Ovary (tissue), 9 donors: ENCODE data around the gene SYK. TPM values are rescaled to one million over a fixed set of nuclear protein-coding genes. Genes with fewer than 3 reads are reported as not detected.

ENCODE experiments used
- DNase-seq, 5 donors: peaks; one replicate each; pipeline ENCODE4 v3.0.0-alpha.2; 2019 to 2020
- H3K27ac ChIP-seq, 2 donors: fragments of 200-600 bp; one replicate each; pipeline versions ENCODE4 v1.5.1 to v1.8.0; 2019 to 2022
- H3K27me3 ChIP-seq: fragments of 200-600 bp; one replicate; pipeline ENCODE4 v1.8.0; 2022
- H3K36me3 ChIP-seq: fragments of 200-600 bp; sonication (generic); one replicate; pipeline ENCODE4 v1.5.1; 2019
- H3K4me1 ChIP-seq: one replicate; pipeline ENCODE4 v1.8.1; 2013; ENCODE audit warnings: mild to moderate bottlenecking, moderate library complexity; ENCODE audit not compliant: insufficient read depth
- H3K4me3 ChIP-seq: fragments of 200-600 bp; sonication (generic); one replicate; pipeline ENCODE4 v1.5.1; 2017
- H3K9me3 ChIP-seq, 2 donors: fragments of 200-600 bp in 1 of 2; sonication (generic) in 1 of 2; one replicate each; pipeline versions ENCODE4 v1.5.1 to v1.8.1; 2013 to 2019; ENCODE audit warnings: mild to moderate bottlenecking in 1 of 2, moderate library complexity in 1 of 2
- CTCF ChIP-seq, 3 donors: fragments of 450-650 bp in 2 of 3; fragments of 200-600 bp in 1 of 3; IDR thresholded peaks; one replicate each; pipeline versions ENCODE4 v1.5.1 to v1.8.0; 2016 to 2022; ENCODE audit warnings: antibody characterized with exemption in 3 of 3, mild to moderate bottlenecking in 1 of 3
- EP300 ChIP-seq: sonication (generic); formaldehyde crosslinking; IDR thresholded peaks from one replicate; pipeline ENCODE4 v1.6.1; 2017; ENCODE audit warnings: antibody characterized with exemption
- POLR2A ChIP-seq: fragments of 450-650 bp; IDR thresholded peaks from one replicate; pipeline ENCODE4 v1.6.1; 2017; ENCODE audit warnings: antibody characterized with exemption, mild to moderate bottlenecking, moderate library complexity
- WGBS, 3 donors: extraction: QIAGEN DNeasy Blood & Tissue Kit in 1 of 3; methylation state at CpG; one replicate each; pipeline versions ENCODE4 v1.1.5 to v1.1.7; 2013 to 2017; 5-methylcytosine and 5-hydroxymethylcytosine counted together
- intact Hi-C, 4 donors: fragments of 100-400 bp; cut with DNase I; formaldehyde crosslinking; loops; one replicate each; pipeline versions ENCODE4 v1.11.0 to v1.15.1; 2022 to 2023
- polyA plus RNA-seq, 2 donors: library from polyadenylated mRNA; stranded (reverse); fragments of 200-250 nt in 1 of 2; fragments of 350-450 nt in 1 of 2; fragmentation: Illumina TruSeq in 1 of 2; extraction: RNeasy Lipid Tissue Mini Kit (QIAGEN cat#74804) in 1 of 2; gene quantifications; one replicate each; pipeline ENCODE4 v1.2.3, GENCODE V29; 2013 to 2014
- total RNA-seq, 7 donors: library from RNA; depleted of rRNA in 2 of 7; stranded (reverse); fragments of >200 nt in 2 of 7; fragmentation: NEBNext Ultra II Directional in 3 of 7; extraction: Animal tissue kit (Norgen Biotek cat#: 25700) in 3 of 7; gene quantifications; one replicate each; pipeline versions ENCODE4 v1.1.0 to v1.2.4, GENCODE V29; 2016 to 2023
- donor health status: DM: no; HTN: no; CAD: no; lungs with moderate emphysema.
- donor health status: DM: no; HTN: no; CAD: no.
- donor health status: Bipolar disorder and iron deficiency.
- donor health status: DM: yes; HTN: yes; CAD: no.
- donor health status: DM: no; HTN: no; CAD: no.
- donor health status: DM: yes; HTN: yes; CAD: no.

The SYK gene
- total and polyA plus RNA-seq, 9 donors = 1.4 to 12.0 (median 8.6) TPM

- Histone ChIP-seq H3K36me3 (no peaks in the 10 kb centered on the region), H3K9me3 (no peaks in the 10 kb centered on the region), H3K27me3 (no peaks in the 10 kb centered on the region), H3K4me3 (no peak overlapping the region), H3K27ac (no peak overlapping the region), H3K4me1 (no peaks in the 10 kb centered on the region)
- intact Hi-C loops = loop anchor here (5.0 to 10.0 kb wide), 6 partner anchors 509 to 1039 kb away; partner anchors contain the start of genes NFIL3 (in 1 of the 4) and ROR2 (in 1 of the 4)
- no peak for DNase-seq
- 72 to 79% (median 76%) methylated on average over 6 of the region's 6 CpGs for WGBS, 3 donors
- TF ChIP-seq POLR2A = no peak
Observed at GRCh38 chr9:90915693-90916092, 114.1 kb downstream of the SYK start.

GRCh38 chr9:90916147-90916734 lies 114.6 kb downstream of the SYK start:
- Histone ChIP-seq H3K4me3 (no peak overlapping the region), H3K27ac (no peak overlapping the region), H3K27me3 (no peaks in the 10 kb centered on the region), H3K9me3 (no peaks in the 10 kb centered on the region), H3K36me3 (no peaks in the 10 kb centered on the region), H3K4me1 (peaks cover 3% of the 10 kb centered on the region)
- WGBS, 3 donors = 82 to 84% (median 83%) methylated on average over 11 of the region's 11 CpGs
- DNase-seq = no peak
- intact Hi-C loops = loop anchor here (5.0 to 10.0 kb wide), 6 partner anchors 509 to 1039 kb away; partner anchors contain the start of genes NFIL3 (in 1 of the 4) and ROR2 (in 1 of the 4)
- no peak for TF ChIP-seq CTCF (IDR thresholded peaks at IDR 0.05)
- no peak for TF ChIP-seq POLR2A
- no peak for TF ChIP-seq EP300

- no peaks in the 10 kb centered on the region for H3K27me3 ChIP-seq
- H3K36me3 ChIP-seq = no peaks in the 10 kb centered on the region
- H3K27ac ChIP-seq = no peak overlapping the region
- no peak for TF ChIP-seq CTCF (IDR thresholded peaks at IDR 0.05)
- TF ChIP-seq POLR2A = no peak
- TF ChIP-seq EP300 = no peak
- H3K9me3 ChIP-seq = no peaks in the 10 kb centered on the region
- peaks cover 3% of the 10 kb centered on the region for H3K4me1 ChIP-seq
- H3K4me3 ChIP-seq = no peak overlapping the region
- peak in 1 of 5 donors; percentile 47 for DNase-seq
- intact Hi-C loops = loop anchor here (5.0 to 10.0 kb wide), 6 partner anchors 505 to 1035 kb away; partner anchors contain the start of genes NFIL3 (in 1 of the 4) and ROR2 (in 1 of the 4)
- WGBS, 3 donors = 52 to 73% (median 58%) methylated on average over 10 of the region's 10 CpGs
Observed at GRCh38 chr9:90919883-90920282, 118.3 kb downstream of the SYK start.

GRCh38 chr9:90921104-90921503 lies 119.5 kb downstream of the SYK start:
- WGBS, 3 donors = 50 to 59% (median 50%) methylated on average over 8 of the region's 8 CpGs
- Histone ChIP-seq H3K27ac (no peak overlapping the region), H3K4me1 (peaks cover 3% of the 10 kb centered on the region), H3K36me3 (no peaks in the 10 kb centered on the region), H3K4me3 (no peak overlapping the region), H3K27me3 (no peaks in the 10 kb centered on the region), H3K9me3 (no peaks in the 10 kb centered on the region)
- TF ChIP-seq CTCF (IDR thresholded peaks at IDR 0.05) (no peak), EP300 (no peak), POLR2A (no peak)
- DNase-seq = peak in 1 of 5 donors; percentile 54
- intact Hi-C loops = no loop called here

GRCh38 chr9:90921969-90922368 lies 120.3 kb downstream of the SYK start:
- H3K4me3 ChIP-seq = no peak overlapping the region
- intact Hi-C loops = no loop called here
- H3K9me3 ChIP-seq = no peaks in the 10 kb centered on the region
- DNase-seq = no peak
- TF ChIP-seq CTCF (IDR thresholded peaks at IDR 0.05) = no peak
- TF ChIP-seq EP300 = no peak
- no peak for TF ChIP-seq POLR2A
- H3K36me3 ChIP-seq = no peaks in the 10 kb centered on the region
- no peak overlapping the region for H3K27ac ChIP-seq
- no peaks in the 10 kb centered on the region for H3K27me3 ChIP-seq
- WGBS, 3 donors = 51 to 70% (median 56%) methylated on average over 7 of the region's 7 CpGs
- peaks cover 3% of the 10 kb centered on the region for H3K4me1 ChIP-seq
